Measurements from ENCODE around the gene PPFIBP1. TPM values are rescaled to one million over a fixed set of nuclear protein-coding genes. Genes with fewer than 3 reads are reported as not detected.
A peak's percentile ranks its signal among the peaks of the same experiment; 100 is the strongest.

The PPFIBP1 gene
- total and polyA plus RNA-seq, 2 of the 4 experiments (the other 2 are of a cell fraction), result 30.4 to 72.2 TPM

- no peak overlapping the region for H2BK120ac ChIP-seq (ENCODE audit: low read depth, low read length)
- no peak overlapping the region for H3K23ac ChIP-seq (ENCODE audit: low read depth, low read length)
- intact Hi-C loops (cut with micrococcal nuclease) (no loop called here), in situ Hi-C loops (cut with MboI; ENCODE audit: low sequenced_read_pairs) (no loop called here), dilution Hi-C loops (cut with HindIII; ENCODE audit: low sequenced_read_pairs, unreplicated experiment) (no loop called here)
- H3K27me3 ChIP-seq (ENCODE audit: control insufficient read depth, insufficient read depth, low read length), result no peaks in the 10 kb centered on the region
- no peak overlapping the region for H3K27ac ChIP-seq (ENCODE audit: insufficient read depth, low read length)
- TF ChIP-seq MAZ (IDR thresholded peaks at IDR 0.05; ENCODE audit: borderline replicate concordance, low read depth, low read length), result no peak
- no peak for TF ChIP-seq SMC3 (IDR thresholded peaks at IDR 0.05; ENCODE audit: low read depth, low read length)
- no peak for TF ChIP-seq CTCF (conservative IDR thresholded peaks at IDR 0.05; ENCODE audit: low read depth, low read length)
- no peak overlapping the region for H2BK15ac ChIP-seq (ENCODE audit: low read depth, low read length)
- H3K9me1 ChIP-seq (ENCODE audit: insufficient read depth, low read length), result 0 out of 2 replicates have a peak, but pooled peaks cover 2% of the 10 kb centered on the region
- POLR2A ChIA-PET (ENCODE audit: unreplicated experiment), result no interaction called here
- no peak overlapping the region; the same call in 1 of the 2 replicates for H2BK20ac ChIP-seq (ENCODE audit: low read depth, low read length)
- no peak overlapping the region for H2AK9ac ChIP-seq (replicated peaks; ENCODE audit: low read depth, low read length, poor library complexity)
- WGBS, 2 experiments (ENCODE audit: extremely low coverage in 2 of 2, insufficient read length in 1 of 2), result no CpG with 5 or more reads among the region's 3 CpGs
- H2AFZ ChIP-seq (replicated peaks; ENCODE audit: low read length, poor library complexity), result no peak overlapping the region
- H3K56ac ChIP-seq (ENCODE audit: extremely low read depth, insufficient read depth, low read length), result no peak overlapping the region
- H3K4me2 ChIP-seq (ENCODE audit: low read depth, low read length), result peak overlapping the region; percentile 65
- H3K9me3 ChIP-seq (ENCODE audit: control insufficient read depth, insufficient read depth, low read length), result peaks cover 1% of the 10 kb centered on the region; the same call in 1 of the 2 replicates
- no peak overlapping the region for H2AK5ac ChIP-seq (ENCODE audit: low read depth, low read length)
- no peaks in the 10 kb centered on the region for H3K79me1 ChIP-seq (ENCODE audit: low read depth in 1 of 2, low read length in 2 of 2)
- H3K9ac ChIP-seq (ENCODE audit: low read depth, low read length), result no peak overlapping the region
- no peak overlapping the region for H4K8ac ChIP-seq (ENCODE audit: low read depth in 2 of 2, low read length in 2 of 2)
- no peaks in the 10 kb centered on the region for H3K36me3 ChIP-seq (ENCODE audit: control insufficient read depth, insufficient read depth, low read length)
- BruUV-seq (replicated peaks), result no TSS peak
- ATAC-seq (ENCODE audit: low read depth), result no peak
- no peak overlapping the region; the same call in 1 of the 2 replicates for H3K18ac ChIP-seq (ENCODE audit: low read depth, low read length)
- CTCF ChIA-PET, result no interaction called here
- no peak overlapping the region for H3K4me3 ChIP-seq (ENCODE audit: insufficient read depth, low read depth, low read length)
- H3K14ac ChIP-seq (replicated peaks; ENCODE audit: low read depth, low read length), result 0 out of 2 replicates have a peak overlapping the region, but pooled peaks have one; percentile 23
- H2BK5ac ChIP-seq (ENCODE audit: low read depth, low read length, poor library complexity, severe bottlenecking), result no peak overlapping the region
- H4K91ac ChIP-seq (ENCODE audit: insufficient read depth, low read depth, low read length), result no peak overlapping the region
- no peak overlapping the region for H3K4ac ChIP-seq (ENCODE audit: low read depth, low read length)
- DNase-seq, result no peak
- no peaks in the 10 kb centered on the region for H4K20me1 ChIP-seq (ENCODE audit: insufficient read depth, low read length)
- no peak overlapping the region for H4K5ac ChIP-seq (ENCODE audit: low read depth, low read length)
- H3K4me1 ChIP-seq (ENCODE audit: control insufficient read depth, insufficient read depth, low read length), result peaks cover 3% of the 10 kb centered on the region
Measured at GRCh38 chr12:27511723-27512045, 12.3 kb upstream of the PPFIBP1 start.

All from IMR-90 (cell line).